Endodermal cell (in vitro differentiated cells): Measurements from ENCODE around the gene CDH4. TPM values are rescaled to one million over a fixed set of nuclear protein-coding genes. Genes with fewer than 3 reads are reported as not detected.
"Not testable (repeated sequence)": the region's sequence is repeated elsewhere in the genome, so short reads cannot be mapped to it uniquely, and the experiment has no call there.

Experiments used
- DNase-seq: peaks from one replicate; pipeline ENCODE4 v3.0.0-alpha.2; 2017
- H3K27ac ChIP-seq: 2 replicates; pipeline ENCODE4 v1.5.1; 2013; ENCODE audit warnings: mild to moderate bottlenecking, low read depth, low read length, moderate library complexity
- H3K27me3 ChIP-seq: 2 replicates; pipeline ENCODE4 v1.6.1; 2013; ENCODE audit warnings: mild to moderate bottlenecking, low read length, moderate library complexity; ENCODE audit not compliant: insufficient read depth, control insufficient read depth, poor library complexity, severe bottlenecking
- H3K36me3 ChIP-seq: 2 replicates; pipeline ENCODE4 v1.7.0; 2013; ENCODE audit warnings: mild to moderate bottlenecking, low read length, moderate library complexity; ENCODE audit not compliant: control insufficient read depth, insufficient read depth
- H3K4me1 ChIP-seq: one replicate; pipeline ENCODE4 v1.7.0; 2013; ENCODE audit warnings: low read length; ENCODE audit not compliant: control insufficient read depth, insufficient read depth
- H3K4me3 ChIP-seq: 2 replicates; pipeline ENCODE4 v1.5.1; 2013; ENCODE audit warnings: mild to moderate bottlenecking, low read length, moderate library complexity
- H3K9ac ChIP-seq: 2 replicates; pipeline ENCODE4 v1.6.1; 2013; ENCODE audit warnings: mild to moderate bottlenecking, low read length, moderate library complexity; ENCODE audit not compliant: poor library complexity, severe bottlenecking; ENCODE audit errors: extremely low read depth
- H3K9me3 ChIP-seq: 2 replicates; pipeline ENCODE4 v1.6.1; 2013; ENCODE audit warnings: mild to moderate bottlenecking, low read length, moderate library complexity; ENCODE audit not compliant: control insufficient read depth
- H3K27ac Mint-ChIP-seq: 2 replicates; pipeline ENCODE4 v1.8.0; 2020; ENCODE audit warnings: mixed read lengths
- H3K27me3 Mint-ChIP-seq: 2 replicates; pipeline ENCODE4 v1.8.0; 2021; ENCODE audit warnings: mild to moderate bottlenecking, mixed read lengths; ENCODE audit not compliant: insufficient read depth
- H3K36me3 Mint-ChIP-seq: 2 replicates; pipeline ENCODE4 v1.8.0; 2020; ENCODE audit warnings: low read depth, mixed read lengths
- H3K4me1 Mint-ChIP-seq: 2 replicates; pipeline ENCODE4 v1.8.0; 2020; ENCODE audit warnings: mixed read lengths
- H3K4me3 Mint-ChIP-seq: 2 replicates; pipeline ENCODE4 v1.8.0; 2020; ENCODE audit warnings: mild to moderate bottlenecking, moderate library complexity, mixed read lengths
- H3K9me3 Mint-ChIP-seq: 2 replicates; pipeline ENCODE4 v1.8.0; 2020; ENCODE audit warnings: mild to moderate bottlenecking, mixed read lengths
- WGBS, 2 experiments: methylation state at CpG; one replicate each; pipeline versions ENCODE4 v1.1.5 to v1.1.7; 2013; ENCODE audit warnings: missing lambda C conversion rate in 2 of 2, mixed read lengths in 1 of 2; ENCODE audit not compliant: insufficient coverage in 1 of 2, insufficient read length in 1 of 2; 5-methylcytosine and 5-hydroxymethylcytosine counted together
- total RNA-seq, 2 donors: library from RNA; stranded (reverse); fragmentation: NEBNext Ultra II Directional in 1 of 2; extraction: Animal tissue kit (Norgen Biotek cat#: 25700) in 1 of 2; gene quantifications; 2 replicates in 1 of 2; 3 replicates in 1 of 2; pipeline ENCODE4 v1.2.1, GENCODE V29; 2021
- TF ChIP-seq, protein P1 (sequence below): fragments of 200-600 bp; sonication (generic); conservative IDR thresholded peaks from 2 replicates; pipeline ENCODE4 v1.5.0; 2021; ENCODE audit warnings: antibody characterized with exemption, mild to moderate bottlenecking

CDH4 gene
- total RNA-seq, 2 donors from 2014 or later: 1.8 to 5.8 TPM

DNA sequence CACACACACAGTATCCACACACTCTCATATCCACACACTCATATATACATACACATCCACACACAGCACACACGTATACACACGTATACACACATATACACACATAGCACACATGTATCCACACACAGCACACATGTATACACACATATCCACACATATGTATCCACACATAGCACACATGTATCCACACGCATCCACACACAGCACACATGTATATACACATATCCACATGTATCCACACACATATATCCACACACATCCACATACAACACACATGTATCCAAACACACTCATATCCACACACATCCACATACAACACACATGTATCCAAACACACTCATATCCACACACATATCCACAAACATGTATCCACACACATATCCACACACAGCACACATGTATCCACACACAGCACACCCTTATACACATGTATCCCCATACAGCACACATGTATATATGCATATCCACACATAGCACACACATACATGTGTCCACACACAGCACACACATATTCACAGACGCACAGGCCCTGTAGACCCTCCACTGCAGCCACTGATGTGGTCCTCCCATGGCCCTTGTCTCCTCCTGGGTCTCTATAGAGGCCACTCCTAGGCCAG lies 172.1 kb downstream of the CDH4 start:
- no peaks in the 10 kb centered on the region for H3K36me3 ChIP-seq
- H3K27me3 Mint-ChIP-seq: peaks cover 40% of the 10 kb centered on the region
- no peak for DNase-seq
- no peaks in the 10 kb centered on the region for H3K9me3 Mint-ChIP-seq
- H3K4me3 ChIP-seq: no peak overlapping the region
- TF ChIP-seq, protein P1, sequence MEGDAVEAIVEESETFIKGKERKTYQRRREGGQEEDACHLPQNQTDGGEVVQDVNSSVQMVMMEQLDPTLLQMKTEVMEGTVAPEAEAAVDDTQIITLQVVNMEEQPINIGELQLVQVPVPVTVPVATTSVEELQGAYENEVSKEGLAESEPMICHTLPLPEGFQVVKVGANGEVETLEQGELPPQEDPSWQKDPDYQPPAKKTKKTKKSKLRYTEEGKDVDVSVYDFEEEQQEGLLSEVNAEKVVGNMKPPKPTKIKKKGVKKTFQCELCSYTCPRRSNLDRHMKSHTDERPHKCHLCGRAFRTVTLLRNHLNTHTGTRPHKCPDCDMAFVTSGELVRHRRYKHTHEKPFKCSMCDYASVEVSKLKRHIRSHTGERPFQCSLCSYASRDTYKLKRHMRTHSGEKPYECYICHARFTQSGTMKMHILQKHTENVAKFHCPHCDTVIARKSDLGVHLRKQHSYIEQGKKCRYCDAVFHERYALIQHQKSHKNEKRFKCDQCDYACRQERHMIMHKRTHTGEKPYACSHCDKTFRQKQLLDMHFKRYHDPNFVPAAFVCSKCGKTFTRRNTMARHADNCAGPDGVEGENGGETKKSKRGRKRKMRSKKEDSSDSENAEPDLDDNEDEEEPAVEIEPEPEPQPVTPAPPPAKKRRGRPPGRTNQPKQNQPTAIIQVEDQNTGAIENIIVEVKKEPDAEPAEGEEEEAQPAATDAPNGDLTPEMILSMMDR: no peak
- no peak overlapping the region for H3K9ac ChIP-seq
- no peaks in the 10 kb centered on the region for H3K27me3 ChIP-seq
- no peak overlapping the region for H3K4me3 Mint-ChIP-seq
- no peak overlapping the region for H3K27ac ChIP-seq
- no peaks in the 10 kb centered on the region for H3K4me1 ChIP-seq
- H3K36me3 Mint-ChIP-seq: no peaks in the 10 kb centered on the region
- no peak overlapping the region for H3K27ac Mint-ChIP-seq
- no peaks in the 10 kb centered on the region for H3K9me3 ChIP-seq
- WGBS, 2 experiments: 89 to 92% methylated on average over 4 of the region's 4 CpGs
- no peaks in the 10 kb centered on the region for H3K4me1 Mint-ChIP-seq

DNA sequence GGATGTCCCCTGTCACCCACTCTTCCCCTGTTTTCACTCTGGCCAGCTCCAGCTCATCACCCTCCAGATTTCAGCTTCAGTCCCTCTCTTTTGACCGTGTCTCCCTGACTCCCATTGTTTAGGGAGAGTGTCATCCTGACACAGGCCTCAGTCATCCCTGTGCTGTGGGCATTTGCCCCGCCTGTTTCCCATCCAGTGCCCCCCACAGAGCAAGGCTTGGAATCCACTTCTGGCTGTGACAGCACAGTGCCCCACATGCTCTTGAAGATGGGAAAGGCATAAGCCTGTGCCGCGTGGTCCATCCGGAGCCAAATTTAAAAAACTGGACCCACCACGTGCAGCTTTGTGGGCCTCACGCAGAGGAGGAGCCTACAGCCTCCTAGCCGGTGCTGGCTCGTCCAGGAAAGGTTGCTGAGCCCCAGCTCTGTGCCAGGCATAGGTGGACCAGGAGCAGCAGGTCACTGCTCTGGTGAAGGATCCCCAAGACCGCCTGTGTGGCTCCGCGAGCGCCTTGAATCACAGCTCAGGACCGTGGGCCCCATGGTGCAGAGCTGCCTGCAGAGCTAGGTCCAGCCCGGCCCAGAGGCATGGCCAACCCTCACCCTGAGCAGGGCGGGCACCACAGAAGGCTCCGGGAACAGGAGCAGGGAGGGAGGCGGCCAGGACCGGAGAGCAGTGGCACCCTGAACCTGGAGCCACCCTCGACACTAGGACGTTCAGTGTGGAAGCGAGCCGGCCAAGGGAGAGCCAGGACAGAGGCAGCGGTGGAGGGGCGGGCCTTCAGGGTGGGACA lies 172.8 kb downstream of the CDH4 start:
- Histone ChIP-seq H3K4me3 (no peak overlapping the region), H3K36me3 (no peaks in the 10 kb centered on the region), H3K27me3 (no peaks in the 10 kb centered on the region), H3K9me3 (no peaks in the 10 kb centered on the region), H3K9ac (no peak overlapping the region), H3K27ac (no peak overlapping the region), H3K4me1 (no peaks in the 10 kb centered on the region)
- Mint-ChIP-seq H3K36me3 (no peaks in the 10 kb centered on the region), H3K27ac (no peak overlapping the region), H3K9me3 (no peaks in the 10 kb centered on the region), H3K4me1 (no peaks in the 10 kb centered on the region), H3K27me3 (peaks cover 37% of the 10 kb centered on the region), H3K4me3 (no peak overlapping the region)
- WGBS, 2 experiments: 94% methylated on average over 14 to 25 of the region's 25 CpGs
- TF ChIP-seq, protein P1: no peak
- no peak for DNase-seq

DNA sequence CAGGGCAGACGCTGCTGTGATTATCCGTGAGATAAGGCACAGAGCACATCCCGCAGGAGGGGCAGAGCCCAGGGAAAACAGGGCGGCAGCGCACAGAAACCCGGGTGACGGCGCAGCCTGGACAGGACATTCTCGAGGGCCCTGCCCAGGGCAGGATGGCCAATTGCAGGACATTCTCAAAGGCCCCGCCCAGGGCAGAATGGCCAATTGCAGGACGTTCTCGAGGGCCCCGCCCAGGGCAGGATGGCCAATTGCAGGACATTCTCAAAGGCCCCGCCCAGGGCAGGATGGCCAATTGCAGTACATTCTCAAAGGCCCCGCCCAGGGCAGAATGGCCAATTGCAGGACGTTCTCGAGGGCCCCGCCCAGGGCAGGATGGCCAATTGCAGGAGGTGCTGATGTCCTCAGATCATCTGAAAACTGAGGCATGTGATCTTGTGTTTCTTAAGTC lies 173.5 kb downstream of the CDH4 start:
- not testable (repeated sequence) for H3K4me1 Mint-ChIP-seq, H3K36me3 ChIP-seq, H3K4me3 Mint-ChIP-seq, H3K36me3 Mint-ChIP-seq, H3K9ac ChIP-seq, H3K4me1 ChIP-seq, H3K27ac Mint-ChIP-seq, H3K4me3 ChIP-seq, H3K27ac ChIP-seq, H3K9me3 ChIP-seq, H3K27me3 ChIP-seq, DNase-seq, H3K9me3 Mint-ChIP-seq
- H3K27me3 Mint-ChIP-seq: peaks cover 31% of the 10 kb centered on the region
- WGBS, 2 experiments: 82 to 89% methylated on average over 11 to 18 of the region's 18 CpGs
